HG02678 (cell line): ENCODE results near the gene PGAP6.
"Not testable (repeated sequence)": the region's sequence is repeated elsewhere in the genome, so short reads cannot be mapped to it uniquely, and the experiment has no call there.

ENCODE experiments used
- ATAC-seq: cut with Tn5 transposase; IDR thresholded peaks from one replicate; pipeline ENCODE4 v1.9.1; 2021; ENCODE audit warnings: mild to moderate bottlenecking, moderate library complexity; ENCODE audit not compliant: unreplicated experiment

Gene PGAP6

GRCh38 chr16:351804-352520 lies 29.8 kb downstream of the PGAP6 start:
- ATAC-seq, result peak; percentile 17

GRCh38 chr16:350203-350602 lies 31.6 kb downstream of the PGAP6 start:
- ATAC-seq, result no peak

- no peak for ATAC-seq
Observed at GRCh38 chr16:349211-349610, 32.6 kb downstream of the PGAP6 start.

GRCh38 chr16:348495-348894 lies 33.3 kb downstream of the PGAP6 start:
- ATAC-seq, result not testable (repeated sequence)

- no peak for ATAC-seq
Observed at GRCh38 chr16:347203-347602, 34.6 kb downstream of the PGAP6 start.

GRCh38 chr16:346587-346986 lies 35.2 kb downstream of the PGAP6 start:
- no peak for ATAC-seq

- no peak for ATAC-seq
Observed at GRCh38 chr16:345772-346171, 36.0 kb downstream of the PGAP6 start.

- no peak for ATAC-seq
Observed at GRCh38 chr16:342455-343213, 39.1 kb downstream of the PGAP6 start.

- not testable (repeated sequence) for ATAC-seq
Observed at GRCh38 chr16:341974-342336, 39.8 kb downstream of the PGAP6 start.

- ATAC-seq, result not testable (repeated sequence)
Observed at GRCh38 chr16:341095-341973, 40.4 kb downstream of the PGAP6 start.

GRCh38 chr16:340370-341091 lies 41.2 kb downstream of the PGAP6 start:
- ATAC-seq, result no peak

- no peak for ATAC-seq
Observed at GRCh38 chr16:339680-340079, 42.1 kb downstream of the PGAP6 start.

GRCh38 chr16:337975-338575 lies 43.7 kb downstream of the PGAP6 start:
- ATAC-seq, result no peak

GRCh38 chr16:337437-337836 lies 44.3 kb downstream of the PGAP6 start:
- ATAC-seq, result no peak

- no peak for ATAC-seq
Observed at GRCh38 chr16:336269-336668, 45.5 kb downstream of the PGAP6 start.

- ATAC-seq, result not testable (repeated sequence)
Observed at GRCh38 chr16:334861-335632, 46.7 kb downstream of the PGAP6 start.

- not testable (repeated sequence) for ATAC-seq
Observed at GRCh38 chr16:334164-334832, 47.5 kb downstream of the PGAP6 start.

GRCh38 chr16:333406-334094 lies 48.2 kb downstream of the PGAP6 start:
- no peak for ATAC-seq
